AG04449 (cell line): ENCODE data around the gene CDKN1A.

ENCODE experiments used
- CTCF ChIA-PET: fragments of 350-600 bp; formaldehyde crosslinking; extraction: SDS; loops from one replicate; lab custom pipeline; 2021; ENCODE audit warnings: antibody characterized with exemption; lab: Yijun Ruan, JAX
- POLR2A ChIA-PET: fragments of 400-600, 350-600 bp; formaldehyde crosslinking; extraction: SDS; loops from one replicate; lab custom pipeline; 2020; ENCODE audit warnings: antibody characterized with exemption, inconsistent platforms; lab: Yijun Ruan, JAX
- DNase-seq: peaks from one replicate; pipeline ENCODE4 v3.0.0-alpha.2; 2010; ENCODE audit warnings: low read depth, low spot score
- H3K4me3 ChIP-seq: 2 replicates; pipeline ENCODE4 v1.5.1; 2011; ENCODE audit warnings: low read depth, mild to moderate bottlenecking, control low read depth, low read length
- TF ChIP-seq, protein P1 (sequence below): IDR thresholded peaks from one replicate; pipeline ENCODE4 v1.5.1; 2011; ENCODE audit warnings: mild to moderate bottlenecking, moderate library complexity, low read length, control low read depth, inconsistent platforms; ENCODE audit not compliant: insufficient read depth; ENCODE audit errors: missing control alignments

The CDKN1A gene

DNA sequence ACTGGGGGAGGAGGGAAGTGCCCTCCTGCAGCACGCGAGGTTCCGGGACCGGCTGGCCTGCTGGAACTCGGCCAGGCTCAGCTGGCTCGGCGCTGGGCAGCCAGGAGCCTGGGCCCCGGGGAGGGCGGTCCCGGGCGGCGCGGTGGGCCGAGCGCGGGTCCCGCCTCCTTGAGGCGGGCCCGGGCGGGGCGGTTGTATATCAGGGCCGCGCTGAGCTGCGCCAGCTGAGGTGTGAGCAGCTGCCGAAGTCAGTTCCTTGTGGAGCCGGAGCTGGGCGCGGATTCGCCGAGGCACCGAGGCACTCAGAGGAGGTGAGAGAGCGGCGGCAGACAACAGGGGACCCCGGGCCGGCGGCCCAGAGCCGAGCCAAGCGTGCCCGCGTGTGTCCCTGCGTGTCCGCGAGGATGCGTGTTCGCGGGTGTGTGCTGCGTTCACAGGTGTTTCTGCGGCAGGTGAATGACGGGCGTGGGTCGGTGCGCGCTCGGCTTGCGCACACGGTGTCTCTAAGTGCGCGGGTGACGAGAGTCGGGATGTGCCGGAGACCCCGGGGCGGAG lies at the start of gene CDKN1A:
CDKN1A (plus strand) TSS at position 227 of the 555 bp plus-strand sequence. CDS start 5,388 bp downstream, outside the sequence.
- POLR2A ChIA-PET: interaction anchor here (0.5 to 5.6 kb wide), 24 partner anchors 10 to 260 kb away, joined by 3 to 66 read pairs (median 6); no protein-coding TSS in a partner anchor

DNA sequence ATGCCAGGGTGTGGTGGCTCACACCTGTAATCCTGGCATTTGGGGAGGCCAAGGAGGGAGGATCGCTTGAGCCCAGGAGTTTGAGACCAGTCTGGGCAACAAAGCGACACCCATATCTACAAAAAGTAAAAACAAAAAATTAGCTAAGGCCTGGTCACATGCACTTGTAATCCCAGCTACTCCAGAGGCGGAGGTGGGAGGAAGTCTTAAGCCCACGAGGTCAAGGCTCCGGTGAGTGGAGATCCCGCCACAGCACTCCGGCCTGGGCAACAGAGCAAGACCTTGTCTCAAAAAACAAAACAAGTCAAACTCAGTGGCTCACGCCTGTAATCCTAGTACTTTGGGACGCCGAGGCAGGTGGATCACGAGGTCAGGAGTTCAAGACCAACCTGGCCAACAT lies 48.7 kb upstream of the CDKN1A start:
- ChIA-PET CTCF (interaction anchor here (1.0 to 2.0 kb wide), 5 partner anchors 14 to 136 kb away, joined by 3 to 6 read pairs (median 5); no protein-coding TSS in a partner anchor), POLR2A (interaction anchor here (2.5 kb wide), 1 partner anchor 49 kb away, joined by 12 read pairs; the partner anchor contains the start of gene CDKN1A)
- TF ChIP-seq, protein P1, sequence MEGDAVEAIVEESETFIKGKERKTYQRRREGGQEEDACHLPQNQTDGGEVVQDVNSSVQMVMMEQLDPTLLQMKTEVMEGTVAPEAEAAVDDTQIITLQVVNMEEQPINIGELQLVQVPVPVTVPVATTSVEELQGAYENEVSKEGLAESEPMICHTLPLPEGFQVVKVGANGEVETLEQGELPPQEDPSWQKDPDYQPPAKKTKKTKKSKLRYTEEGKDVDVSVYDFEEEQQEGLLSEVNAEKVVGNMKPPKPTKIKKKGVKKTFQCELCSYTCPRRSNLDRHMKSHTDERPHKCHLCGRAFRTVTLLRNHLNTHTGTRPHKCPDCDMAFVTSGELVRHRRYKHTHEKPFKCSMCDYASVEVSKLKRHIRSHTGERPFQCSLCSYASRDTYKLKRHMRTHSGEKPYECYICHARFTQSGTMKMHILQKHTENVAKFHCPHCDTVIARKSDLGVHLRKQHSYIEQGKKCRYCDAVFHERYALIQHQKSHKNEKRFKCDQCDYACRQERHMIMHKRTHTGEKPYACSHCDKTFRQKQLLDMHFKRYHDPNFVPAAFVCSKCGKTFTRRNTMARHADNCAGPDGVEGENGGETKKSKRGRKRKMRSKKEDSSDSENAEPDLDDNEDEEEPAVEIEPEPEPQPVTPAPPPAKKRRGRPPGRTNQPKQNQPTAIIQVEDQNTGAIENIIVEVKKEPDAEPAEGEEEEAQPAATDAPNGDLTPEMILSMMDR: no peak
- no peak overlapping the region for H3K4me3 ChIP-seq
- DNase-seq: no peak

More for the DNA sequence above, at the start of gene CDKN1A:
- DNase-seq: no peak
- CTCF ChIA-PET: interaction anchor here (0.7 to 3.6 kb wide), 7 partner anchors 24 to 138 kb away, joined by 3 to 28 read pairs (median 3); no protein-coding TSS in a partner anchor
- peak within 1 kb of the TSS; percentile 91 for H3K4me3 ChIP-seq
- TF ChIP-seq, protein P1: no peak

DNA sequence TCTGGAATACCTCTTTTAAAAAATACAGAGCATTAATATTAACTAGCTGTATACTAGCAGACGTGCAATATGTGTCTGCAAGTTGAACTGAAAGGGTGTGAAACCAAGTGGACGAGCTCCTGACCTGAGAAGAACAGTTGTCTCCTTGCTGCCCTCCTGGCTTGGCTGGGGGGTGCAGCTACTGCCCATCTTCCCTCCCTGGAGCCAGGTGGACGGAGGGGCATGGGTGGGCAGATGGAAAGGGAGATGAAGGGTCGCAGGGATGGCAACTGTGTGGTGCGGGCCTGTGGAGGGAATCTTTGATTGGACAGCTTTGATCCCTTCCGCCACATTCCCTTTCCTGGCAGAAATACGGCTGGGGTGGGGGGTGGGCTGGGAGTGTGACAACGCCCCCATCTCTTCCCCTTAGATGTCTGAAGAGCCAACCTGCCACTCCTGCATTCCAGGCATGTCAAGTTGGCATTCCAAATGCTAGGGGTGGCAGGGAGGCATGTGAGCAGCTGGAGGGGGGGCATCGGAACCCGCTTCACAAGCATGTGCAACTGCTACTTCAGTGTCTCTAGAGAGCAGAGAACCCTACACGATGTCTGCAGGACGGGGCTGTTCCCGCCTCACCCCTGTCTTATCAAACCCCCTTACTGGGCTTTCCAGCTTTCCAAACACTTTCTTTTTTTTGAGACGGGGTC lies 47.0 kb upstream of the CDKN1A start:
- TF ChIP-seq, protein P1: no peak
- CTCF ChIA-PET: interaction anchor here (0.7 to 2.0 kb wide), 8 partner anchors 9 to 135 kb away, joined by 3 to 6 read pairs (median 4); no protein-coding TSS in a partner anchor
- POLR2A ChIA-PET: interaction anchor here (2.5 kb wide), 1 partner anchor 47 kb away, joined by 12 read pairs; the partner anchor contains the start of gene CDKN1A

GRCh38 chr6:36633370-36633769 lies 45.1 kb upstream of the CDKN1A start:
- DNase-seq: no peak
- CTCF ChIA-PET: interaction anchor here (0.6 to 3.4 kb wide), 4 partner anchors 8 to 91 kb away, joined by 3 to 14 read pairs (median 6); no protein-coding TSS in a partner anchor
- TF ChIP-seq, protein P1: no peak
- H3K4me3 ChIP-seq: no peak overlapping the region
- POLR2A ChIA-PET: interaction anchor here (0.8 to 1.7 kb wide), 2 partner anchors 45 to 46 kb away, joined by 3 to 8 read pairs; partner anchors contain the start of gene CDKN1A

More for the DNA sequence above, 47.0 kb upstream of the CDKN1A start:
- DNase-seq: no peak
- no peak overlapping the region for H3K4me3 ChIP-seq

DNA sequence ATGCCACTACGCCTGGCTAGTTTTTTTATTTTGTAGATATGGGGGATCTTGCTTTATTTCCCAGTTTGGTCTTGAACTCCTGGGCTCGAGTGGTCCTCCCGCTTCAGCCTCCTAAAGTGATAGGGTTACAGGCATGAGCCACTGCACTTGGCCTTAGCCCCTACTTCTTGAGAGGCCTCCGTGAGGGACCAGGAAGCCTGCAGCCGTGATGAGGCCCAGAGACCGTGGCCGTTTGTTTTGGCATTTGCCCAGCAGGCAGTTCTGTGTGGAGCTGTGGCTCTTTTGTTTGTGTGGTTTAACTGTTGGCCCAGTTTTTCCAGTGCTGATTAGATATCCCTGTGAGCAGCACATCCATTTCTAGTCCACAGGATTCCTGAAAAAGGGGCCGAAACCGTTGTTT lies 44.6 kb upstream of the CDKN1A start:
- POLR2A ChIA-PET: interaction anchor here (1.0 to 1.7 kb wide), 2 partner anchors 45 to 48 kb away, joined by 3 to 8 read pairs; partner anchors contain the start of gene CDKN1A
- no peak for DNase-seq
- TF ChIP-seq, protein P1: no peak
- no peak overlapping the region for H3K4me3 ChIP-seq
- CTCF ChIA-PET: interaction anchor here (1.1 to 3.4 kb wide), 5 partner anchors 9 to 126 kb away, joined by 4 to 14 read pairs (median 4); no protein-coding TSS in a partner anchor
